OCI-LY3 (cell line): ENCODE results near the gene GATAD2B.

ENCODE experiments used
- EZH2phosphoT487 ChIP-seq: fragments of 200-600 bp; shearing (Covaris generic); IDR thresholded peaks from 2 replicates; pipeline ENCODE4 v1.6.1; 2018; ENCODE audit warnings: antibody characterized with exemption, mixed run types, low read depth
- TF ChIP-seq, protein P1 (sequence below): fragments of 200-600, 300-600 bp; sonication (generic); IDR thresholded peaks from 2 replicates; pipeline ENCODE4 v1.5.1; 2014; ENCODE audit warnings: antibody characterized with exemption, low read length, low read depth

DNA sequence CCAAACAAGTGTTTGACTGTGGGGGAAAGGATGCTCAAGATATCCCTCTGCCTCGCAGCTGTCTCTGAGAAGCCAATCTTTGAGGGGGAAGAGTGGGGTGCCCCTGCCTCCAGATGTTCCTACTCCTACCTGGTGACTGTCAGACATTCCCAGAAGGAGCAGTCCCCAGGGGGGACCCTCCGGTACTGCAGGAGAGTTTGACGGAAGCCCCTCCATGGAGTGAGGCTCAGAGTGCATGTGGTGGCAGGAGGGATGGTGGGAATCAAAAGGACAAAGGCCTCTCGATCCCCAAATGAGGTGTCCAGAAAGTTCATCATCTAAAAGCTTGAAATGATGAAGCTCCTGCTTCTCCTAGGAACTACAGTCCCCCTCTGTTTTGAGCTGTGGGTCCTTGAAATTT lies 142.2 kb downstream of the GATAD2B start:
- TF ChIP-seq, protein P1, sequence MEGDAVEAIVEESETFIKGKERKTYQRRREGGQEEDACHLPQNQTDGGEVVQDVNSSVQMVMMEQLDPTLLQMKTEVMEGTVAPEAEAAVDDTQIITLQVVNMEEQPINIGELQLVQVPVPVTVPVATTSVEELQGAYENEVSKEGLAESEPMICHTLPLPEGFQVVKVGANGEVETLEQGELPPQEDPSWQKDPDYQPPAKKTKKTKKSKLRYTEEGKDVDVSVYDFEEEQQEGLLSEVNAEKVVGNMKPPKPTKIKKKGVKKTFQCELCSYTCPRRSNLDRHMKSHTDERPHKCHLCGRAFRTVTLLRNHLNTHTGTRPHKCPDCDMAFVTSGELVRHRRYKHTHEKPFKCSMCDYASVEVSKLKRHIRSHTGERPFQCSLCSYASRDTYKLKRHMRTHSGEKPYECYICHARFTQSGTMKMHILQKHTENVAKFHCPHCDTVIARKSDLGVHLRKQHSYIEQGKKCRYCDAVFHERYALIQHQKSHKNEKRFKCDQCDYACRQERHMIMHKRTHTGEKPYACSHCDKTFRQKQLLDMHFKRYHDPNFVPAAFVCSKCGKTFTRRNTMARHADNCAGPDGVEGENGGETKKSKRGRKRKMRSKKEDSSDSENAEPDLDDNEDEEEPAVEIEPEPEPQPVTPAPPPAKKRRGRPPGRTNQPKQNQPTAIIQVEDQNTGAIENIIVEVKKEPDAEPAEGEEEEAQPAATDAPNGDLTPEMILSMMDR, result no peak
- no peak for TF ChIP-seq EZH2phosphoT487
